ENCODE measurements around the gene CPEB3. TPM values are rescaled to one million over a fixed set of nuclear protein-coding genes. Genes with fewer than 3 reads are reported as not detected.
"Not testable (repeated sequence)": the region's sequence is repeated elsewhere in the genome, so short reads cannot be mapped to it uniquely, and the experiment has no call there.

Gene CPEB3
- 0.39 TPM for polyA plus RNA-seq (2013, experiment 1 of 2; ENCODE audit: insufficient read length)
- polyA plus RNA-seq (2013, experiment 2 of 2; ENCODE audit: insufficient read length) = 0.64 TPM

- peak; percentile 96 for DNase-seq
Observed at GRCh38 chr10:92290837-92291615, at the start of gene CPEB3, which contains the start of gene MARCHF5. Gene CPEB3 (minus strand): TSS chr10:92291078. CDS start chr10:92240350, 50,728 bp downstream. Gene MARCHF5 (plus strand): TSS chr10:92291167. CDS start chr10:92291495, 328 bp downstream.

GRCh38 chr10:92329927-92330326 lies 39.0 kb upstream of the CPEB3 start:
- DNase-seq = not testable (repeated sequence)

GRCh38 chr10:92328993-92329392 lies 38.1 kb upstream of the CPEB3 start:
- DNase-seq = no peak

GRCh38 chr10:92327445-92328433 lies 36.9 kb upstream of the CPEB3 start:
- DNase-seq = no peak

- DNase-seq = no peak
Observed at GRCh38 chr10:92323079-92323478, 32.2 kb upstream of the CPEB3 start.

GRCh38 chr10:92316610-92317009 lies 25.7 kb upstream of the CPEB3 start:
- DNase-seq = no peak

GRCh38 chr10:92313750-92314149 lies 22.9 kb upstream of the CPEB3 start:
- DNase-seq = no peak

GRCh38 chr10:92309272-92309671 lies 18.4 kb upstream of the CPEB3 start:
- no peak for DNase-seq

GRCh38 chr10:92305133-92306072 lies 14.5 kb upstream of the CPEB3 start:
- no peak for DNase-seq

- DNase-seq = no peak
Observed at GRCh38 chr10:92304061-92304460, 13.2 kb upstream of the CPEB3 start.

- no peak for DNase-seq
Observed at GRCh38 chr10:92303096-92303495, 12.2 kb upstream of the CPEB3 start.

- no peak for DNase-seq
Observed at GRCh38 chr10:92298487-92298886, 7.6 kb upstream of the CPEB3 start.

- peak; percentile 53 for DNase-seq
Observed at GRCh38 chr10:92291921-92292845, 1.3 kb upstream of the CPEB3 start.

GRCh38 chr10:92291616-92291865 lies 663 bp upstream of the CPEB3 start:
- no peak for DNase-seq

- DNase-seq = peak; percentile 27
Observed at GRCh38 chr10:92290076-92290836, 622 bp downstream of the CPEB3 start.

- DNase-seq = no peak
Observed at GRCh38 chr10:92284112-92284704, 6.7 kb downstream of the CPEB3 start.

- DNase-seq = no peak
Observed at GRCh38 chr10:92278996-92279696, 11.7 kb downstream of the CPEB3 start.

- DNase-seq = no peak
Observed at GRCh38 chr10:92274071-92274470, 16.8 kb downstream of the CPEB3 start.

- DNase-seq = no peak
Observed at GRCh38 chr10:92268748-92269147, 22.1 kb downstream of the CPEB3 start.

Measured in fibroblast of skin of scalp (primary cell).